HG03439 (cell line): ENCODE results near the gene ELMO1.

ENCODE experiments used
- ATAC-seq: cut with Tn5 transposase; IDR thresholded peaks from one replicate; pipeline ENCODE4 v1.9.1; 2021; ENCODE audit warnings: mild to moderate bottlenecking, moderate library complexity; ENCODE audit not compliant: unreplicated experiment

Gene ELMO1

DNA sequence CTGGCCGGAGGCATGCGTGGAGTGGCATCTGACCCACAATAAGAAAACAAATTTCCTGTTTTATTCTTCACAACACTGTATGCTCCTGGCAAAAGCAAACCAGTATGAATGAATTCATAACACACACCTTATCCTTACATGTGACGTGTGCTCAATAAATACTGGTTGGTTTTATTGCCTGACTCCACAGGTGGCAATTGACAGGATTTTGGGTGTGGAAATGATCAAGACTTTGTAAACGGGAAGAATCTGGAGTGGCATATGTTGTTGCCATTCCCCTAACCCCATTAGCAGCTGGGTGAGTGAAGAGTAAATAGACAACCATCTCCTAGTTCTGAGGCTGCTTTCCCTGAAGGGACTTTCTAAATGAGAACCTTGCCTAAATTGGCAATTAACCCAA is 508.8 kb downstream of the ELMO1 start:
- no peak for ATAC-seq

DNA sequence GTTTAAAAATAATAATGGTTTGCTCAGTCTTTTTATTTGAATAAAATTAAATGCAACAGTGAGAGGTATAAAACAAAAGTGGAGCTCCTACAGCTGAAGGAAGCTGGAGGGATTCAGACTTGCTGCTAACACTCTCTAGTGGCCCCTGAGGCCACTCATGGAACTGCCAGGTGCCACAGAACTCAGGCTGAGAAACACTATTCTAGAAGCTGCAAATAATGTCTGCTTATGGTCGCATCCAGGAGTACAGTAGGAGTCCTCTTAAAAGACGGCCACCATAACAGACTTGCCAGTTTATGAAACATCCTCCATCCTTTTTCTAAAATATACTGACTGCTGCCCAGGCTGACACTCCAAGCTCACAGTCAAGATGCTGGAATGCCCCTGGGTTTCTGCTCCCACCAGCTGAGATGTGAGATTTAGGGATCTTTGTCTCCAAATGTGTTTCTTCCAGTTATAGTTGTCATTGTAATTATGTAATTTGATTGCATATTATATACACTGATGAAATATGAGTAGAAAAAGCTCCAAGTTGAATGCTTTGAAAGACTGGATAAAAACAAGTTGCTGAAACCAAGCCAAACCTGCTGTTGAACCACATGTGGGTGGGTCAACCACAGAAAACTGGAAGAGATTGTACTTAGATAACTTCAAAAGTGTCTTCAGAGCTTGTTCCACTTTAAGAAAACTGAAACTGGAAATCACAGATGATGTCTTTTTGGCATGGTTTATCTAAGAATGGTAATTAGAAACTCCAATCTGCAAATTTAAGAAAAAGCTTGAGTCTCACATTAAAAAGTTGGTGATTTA is 510.7 kb downstream of the ELMO1 start:
- no peak for ATAC-seq

DNA sequence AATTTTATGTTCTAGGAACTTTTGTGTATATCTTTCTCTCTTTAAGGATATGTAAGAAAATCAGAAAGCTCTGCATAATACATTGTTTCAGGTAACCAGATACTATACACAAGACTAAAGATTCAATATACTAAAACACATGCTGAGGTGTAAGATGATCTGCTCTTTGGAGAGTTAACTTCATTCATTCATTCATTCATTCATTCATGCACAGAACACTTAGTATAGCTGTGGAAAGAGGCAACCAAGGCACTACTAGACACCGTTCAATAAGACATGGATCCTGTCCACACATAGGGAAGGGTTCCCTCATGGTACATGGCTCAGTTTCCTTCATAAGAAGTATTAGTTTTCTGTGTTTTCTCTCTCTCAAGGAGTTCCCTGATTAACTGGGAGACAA is 516.8 kb downstream of the ELMO1 start:
- no peak for ATAC-seq

DNA sequence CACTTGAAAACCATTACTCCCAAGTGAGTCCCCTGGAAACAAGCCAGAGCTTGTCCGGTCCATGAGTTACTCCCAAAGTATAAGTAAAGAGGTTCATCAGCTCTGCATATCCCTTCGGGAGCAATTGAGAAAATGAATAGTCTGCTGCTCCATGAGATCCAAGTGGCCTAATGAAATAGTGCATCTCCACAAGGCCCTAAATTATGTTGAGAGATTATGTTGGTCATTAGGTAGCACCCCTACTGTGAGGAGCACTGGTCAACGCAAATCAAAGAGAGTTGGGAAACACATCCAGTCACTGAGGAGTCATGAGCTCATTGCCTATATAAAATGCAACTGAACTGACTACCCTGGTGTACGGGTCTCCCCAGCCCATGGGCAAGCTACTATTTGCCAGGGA is 518.9 kb downstream of the ELMO1 start:
- no peak for ATAC-seq

DNA sequence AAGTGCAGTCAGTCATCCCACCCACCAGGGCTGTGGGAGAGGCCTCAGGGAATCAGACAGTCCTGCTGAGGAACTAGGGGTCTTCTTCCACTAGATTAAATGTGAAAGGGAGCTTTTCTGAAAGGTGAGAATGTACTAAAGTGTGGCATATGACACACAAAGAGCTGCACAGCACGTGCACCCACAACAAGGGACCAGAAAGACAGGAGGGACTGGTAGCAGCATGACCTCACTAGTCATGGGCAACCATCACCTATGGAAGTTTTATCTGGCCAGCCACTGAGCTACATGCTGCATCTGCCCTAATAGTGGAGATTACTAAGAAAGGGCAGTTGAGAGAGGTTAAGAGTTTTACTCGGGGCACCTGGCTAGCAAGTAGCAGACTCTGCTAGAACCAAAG is 519.9 kb downstream of the ELMO1 start:
- ATAC-seq, result no peak

DNA sequence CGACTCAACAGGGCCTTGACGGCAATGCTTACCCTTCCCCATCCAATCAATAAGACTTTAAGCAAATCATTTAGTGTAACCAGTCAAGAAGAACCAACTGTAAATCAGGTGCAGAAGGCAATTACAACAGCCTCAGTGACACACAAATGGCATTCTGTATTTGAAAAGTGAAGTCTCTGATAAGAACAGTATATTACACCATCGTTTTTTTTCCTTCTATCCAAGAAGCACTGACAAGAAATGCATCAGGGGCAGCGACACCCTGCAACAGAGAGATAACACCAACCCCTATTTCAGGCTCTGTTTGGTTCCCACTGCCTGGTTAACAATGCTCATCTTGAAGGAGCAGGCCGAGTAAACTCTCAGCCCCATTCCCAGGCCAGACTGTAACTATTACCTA is 520.4 kb downstream of the ELMO1 start:
- no peak for ATAC-seq

DNA sequence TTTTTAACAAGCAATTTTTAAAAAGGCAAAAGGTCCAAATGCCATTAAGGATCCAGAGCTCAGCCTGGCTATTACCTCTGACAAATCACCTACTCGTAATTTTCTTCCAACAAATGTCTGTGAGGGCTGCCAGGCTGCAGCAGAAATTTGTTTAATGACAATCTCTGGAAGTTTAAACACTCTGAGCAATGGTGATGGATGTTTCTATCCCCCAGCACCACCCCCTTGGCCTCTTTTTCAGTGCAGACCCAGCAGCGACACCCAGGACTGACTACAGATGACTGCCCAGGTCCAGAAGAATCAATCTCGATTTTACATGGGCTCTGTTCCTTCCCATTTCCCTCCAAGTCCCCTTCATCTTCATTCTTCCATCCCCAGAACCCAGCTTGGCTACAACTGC is 523.0 kb downstream of the ELMO1 start:
- no peak for ATAC-seq

DNA sequence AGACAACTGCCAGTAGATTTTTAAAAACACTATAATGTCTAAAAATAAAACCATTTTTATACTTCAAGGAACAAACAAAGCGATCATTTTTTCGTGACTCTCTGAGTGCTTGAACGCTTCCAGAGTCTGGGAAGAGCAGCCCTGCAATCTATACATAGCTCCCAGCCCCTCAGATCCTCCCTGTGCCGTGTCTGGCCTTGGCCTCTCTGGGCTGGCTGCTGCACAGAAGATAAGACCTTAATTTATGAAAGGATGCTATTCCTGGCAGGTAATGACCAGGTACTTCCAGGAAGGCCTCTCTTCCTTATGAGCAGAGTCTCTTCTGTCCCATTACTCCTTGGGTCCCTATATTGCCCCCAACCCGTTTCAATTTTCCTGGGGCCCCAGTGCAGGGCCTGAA is 523.5 kb downstream of the ELMO1 start:
- no peak for ATAC-seq

DNA sequence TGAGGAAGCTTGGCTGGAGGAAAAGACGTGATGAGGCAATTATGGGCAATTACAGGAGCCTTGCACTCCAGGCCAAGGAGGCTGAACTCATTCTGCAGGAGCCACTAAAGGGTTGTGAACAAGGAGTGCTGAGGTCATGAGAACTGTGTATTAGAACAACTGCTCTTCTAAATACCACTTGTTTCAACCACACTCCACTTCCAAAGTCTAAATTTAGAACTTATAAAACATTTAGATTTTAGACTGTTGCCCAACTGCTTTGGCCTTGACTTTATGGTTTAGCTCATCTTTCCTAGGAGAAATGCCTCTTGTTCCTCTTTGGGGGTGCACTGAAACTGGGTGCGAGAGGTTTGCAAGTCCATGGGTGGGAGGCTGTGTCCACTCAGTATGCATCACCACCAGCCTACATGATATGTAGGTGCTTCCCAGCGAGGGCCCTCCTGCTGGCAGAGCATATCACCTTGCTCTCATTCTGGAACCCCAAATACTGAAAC is 524.7 kb downstream of the ELMO1 start:
- no peak for ATAC-seq

DNA sequence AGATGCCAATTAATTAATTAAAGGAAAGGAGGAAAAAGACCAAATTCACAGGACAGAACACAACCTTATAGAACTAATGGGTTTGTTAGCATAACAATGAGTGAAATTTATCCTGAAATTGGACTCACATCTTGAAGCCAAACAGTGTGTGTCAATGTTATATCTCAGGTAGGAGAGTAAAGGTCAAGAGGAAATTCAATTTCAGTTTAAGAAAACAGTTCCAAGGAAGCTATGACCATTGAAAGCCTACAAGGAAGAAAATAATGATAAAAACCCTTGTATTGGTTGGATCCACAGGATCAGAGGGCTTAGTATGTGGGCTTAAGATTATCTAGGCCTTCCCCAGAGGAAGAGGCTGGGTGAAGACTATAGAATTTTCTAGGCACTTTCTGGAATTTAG is 525.5 kb downstream of the ELMO1 start:
- no peak for ATAC-seq

DNA sequence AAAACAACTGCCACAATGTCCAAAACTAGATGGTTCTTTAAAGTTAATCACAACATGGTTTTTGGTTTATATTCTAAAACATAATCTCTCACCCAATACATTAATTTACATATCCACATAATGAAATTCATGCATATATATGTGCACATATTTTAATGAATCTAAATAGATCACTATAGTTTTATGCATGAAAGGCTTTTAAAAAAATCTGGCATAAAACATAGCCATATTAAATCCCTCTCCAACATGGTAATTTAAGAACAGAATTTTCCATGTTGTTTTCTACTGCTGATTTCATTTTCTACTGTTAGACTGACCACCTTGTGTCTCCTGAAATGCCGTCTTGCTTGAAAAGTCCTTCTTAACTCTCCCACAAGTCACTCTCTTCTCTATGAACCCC is 528.2 kb downstream of the ELMO1 start:
- ATAC-seq, result no peak

DNA sequence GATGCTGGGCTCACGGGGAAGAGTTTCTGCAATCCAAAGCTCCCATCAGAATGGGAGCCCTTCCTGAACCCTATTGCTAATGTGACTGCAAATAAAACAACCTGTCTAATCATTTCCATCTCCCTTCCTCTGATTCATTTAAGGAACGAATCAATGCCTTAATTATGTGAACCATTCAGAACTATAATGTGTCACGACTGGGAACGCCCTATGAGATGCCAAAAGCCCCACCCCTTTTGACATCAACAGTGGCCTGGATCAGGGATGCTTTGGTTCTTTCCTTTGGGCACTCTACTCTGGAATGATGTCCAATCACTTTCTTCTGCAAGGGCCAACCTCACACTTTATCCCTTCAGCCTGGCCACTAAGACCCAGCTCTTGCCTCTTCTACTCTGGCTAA is 528.9 kb downstream of the ELMO1 start:
- no peak for ATAC-seq

DNA sequence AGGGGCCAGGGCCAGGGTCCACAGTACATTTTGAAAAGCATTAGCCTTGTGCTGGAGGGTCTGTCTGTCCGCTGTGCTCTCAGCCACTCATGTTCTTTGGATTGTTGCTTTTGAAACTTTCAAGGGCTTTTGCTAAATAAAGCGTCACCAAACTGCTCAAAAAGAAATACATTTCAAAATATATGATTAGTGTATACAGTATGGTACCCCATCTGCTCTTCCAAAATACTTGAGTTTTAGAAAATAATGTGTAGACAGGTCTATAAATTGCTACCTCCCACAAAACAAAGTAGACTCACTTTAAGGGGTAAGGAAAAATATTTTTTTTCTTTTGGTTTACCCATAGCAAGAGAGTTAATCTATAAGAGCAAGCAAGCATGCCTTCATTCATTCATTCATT is 530.1 kb downstream of the ELMO1 start:
- ATAC-seq, result no peak

DNA sequence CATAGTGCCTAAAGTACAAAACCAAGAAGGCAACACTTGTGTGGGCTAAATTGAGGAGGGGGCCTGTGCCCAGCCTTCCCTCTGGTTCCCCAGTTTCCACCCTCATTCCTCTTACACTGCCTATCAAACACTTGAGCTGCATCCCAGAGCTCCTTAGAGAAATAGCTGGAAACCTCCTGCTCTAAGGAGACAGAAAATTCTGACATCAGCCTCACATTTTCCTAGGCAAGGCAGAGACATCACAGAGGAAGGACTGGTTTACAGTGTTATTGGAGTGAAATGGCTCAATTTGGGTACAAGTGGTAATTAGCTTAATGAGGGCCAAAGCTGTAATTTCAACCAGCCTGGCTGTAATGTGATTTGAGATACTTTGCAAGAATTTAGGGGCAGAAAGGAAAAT is 532.0 kb downstream of the ELMO1 start:
- ATAC-seq, result no peak

DNA sequence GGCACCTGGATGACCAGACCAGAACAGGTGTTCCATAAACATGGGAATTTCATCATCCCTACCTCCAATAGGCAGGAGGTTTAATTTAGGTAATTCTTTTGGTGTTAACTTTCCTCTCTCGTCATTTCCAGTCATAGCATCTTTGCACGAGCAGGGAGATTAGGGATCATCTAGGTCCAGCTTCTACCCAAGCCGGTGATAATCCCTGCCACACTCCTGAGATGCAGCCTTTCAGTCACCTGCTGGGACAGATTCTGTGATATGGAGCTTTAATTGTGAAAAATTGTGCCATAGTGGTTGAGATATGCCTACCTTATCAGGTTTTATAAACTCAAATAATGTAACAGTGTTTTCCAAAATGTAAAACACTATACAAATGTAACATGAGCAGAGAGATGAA is 532.5 kb downstream of the ELMO1 start:
- no peak for ATAC-seq

DNA sequence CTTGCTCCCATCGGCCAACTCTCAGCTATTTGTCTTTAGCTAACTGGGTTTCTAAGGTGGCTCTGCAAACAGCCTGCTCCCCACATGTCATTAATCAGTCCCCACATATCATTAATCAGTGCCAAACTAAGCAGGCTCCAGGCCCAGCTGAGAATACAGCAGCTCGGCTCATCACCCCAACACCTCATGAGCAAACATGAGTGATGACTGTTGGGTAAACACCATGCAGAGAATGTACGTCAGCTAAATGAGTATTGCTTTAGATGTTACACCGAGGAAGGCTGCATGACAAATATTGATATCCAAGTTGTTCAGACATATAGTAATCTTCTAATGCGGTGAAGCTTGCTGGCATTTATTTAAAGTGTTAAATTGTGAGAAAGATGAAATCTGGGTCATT is 536.9 kb downstream of the ELMO1 start:
- ATAC-seq, result no peak

DNA sequence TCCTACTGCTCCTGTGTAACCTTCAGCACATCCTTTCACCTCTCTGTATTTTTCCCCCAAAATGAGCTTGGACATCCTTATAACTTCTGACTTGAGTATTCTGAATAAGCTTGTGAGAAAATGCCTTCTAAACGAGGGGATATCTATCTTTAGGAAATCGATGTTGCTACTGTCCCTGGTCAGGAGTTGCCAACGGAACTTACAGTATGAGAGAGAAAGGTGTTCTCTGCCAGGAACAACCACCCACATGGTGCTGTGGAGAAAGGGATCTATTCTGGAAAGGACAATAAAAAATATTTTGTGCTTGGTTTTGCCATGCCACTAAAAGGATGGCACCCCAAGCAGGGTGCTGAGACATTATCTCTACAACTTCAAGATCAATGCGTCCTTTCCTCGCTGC is 537.8 kb downstream of the ELMO1 start:
- no peak for ATAC-seq

DNA sequence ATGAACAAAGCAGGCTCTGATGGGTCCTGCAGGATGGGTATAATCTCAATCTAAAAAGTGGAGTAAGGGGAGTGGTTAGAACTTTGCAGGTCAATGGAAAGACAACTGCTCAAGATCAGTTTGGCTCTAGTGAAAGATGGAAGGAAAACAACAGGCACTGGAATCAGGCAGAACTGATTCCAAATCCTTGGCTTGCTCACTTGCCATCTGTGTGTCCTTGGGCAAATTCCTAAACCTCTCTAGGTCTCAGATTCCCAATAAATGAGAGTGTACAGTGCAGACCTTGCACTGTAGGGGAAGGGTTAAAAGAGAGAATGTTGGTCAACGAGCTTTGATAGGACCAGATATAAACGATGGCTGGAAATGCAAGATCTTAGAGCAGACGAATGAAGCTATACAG is 538.3 kb downstream of the ELMO1 start:
- ATAC-seq, result no peak

DNA sequence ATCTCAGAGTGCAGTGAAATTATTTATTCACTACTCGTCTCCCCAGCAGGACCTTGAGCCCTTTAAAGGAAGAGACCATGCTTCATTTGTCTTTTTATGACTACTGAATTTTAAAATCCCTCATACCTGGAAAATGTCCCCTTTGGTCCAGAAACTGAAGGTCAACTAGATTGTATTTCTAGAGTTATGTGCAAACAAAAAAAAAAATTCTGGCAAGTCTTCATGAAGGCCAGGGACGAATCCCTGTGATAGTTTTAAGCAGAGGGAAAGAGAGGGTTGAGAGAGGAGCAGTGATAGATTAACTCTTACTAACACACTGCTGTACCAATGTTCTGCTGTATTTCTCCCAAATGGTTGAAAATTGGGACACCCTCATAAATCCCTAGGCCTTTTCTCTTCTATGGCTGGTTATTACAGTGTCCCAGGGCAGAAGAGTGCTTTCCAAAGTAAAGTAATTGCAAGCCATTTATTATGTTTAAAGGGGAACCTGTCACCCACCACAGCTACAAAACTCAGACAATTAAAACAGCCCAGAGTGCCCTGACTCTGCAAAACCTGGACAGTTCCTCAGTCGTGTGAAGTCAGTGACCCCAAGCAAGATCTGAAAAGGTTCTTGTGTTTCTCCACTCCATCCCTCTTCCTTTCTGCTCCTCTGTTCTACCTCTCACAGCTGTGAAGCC is 541.6 kb downstream of the ELMO1 start:
- ATAC-seq, result no peak

DNA sequence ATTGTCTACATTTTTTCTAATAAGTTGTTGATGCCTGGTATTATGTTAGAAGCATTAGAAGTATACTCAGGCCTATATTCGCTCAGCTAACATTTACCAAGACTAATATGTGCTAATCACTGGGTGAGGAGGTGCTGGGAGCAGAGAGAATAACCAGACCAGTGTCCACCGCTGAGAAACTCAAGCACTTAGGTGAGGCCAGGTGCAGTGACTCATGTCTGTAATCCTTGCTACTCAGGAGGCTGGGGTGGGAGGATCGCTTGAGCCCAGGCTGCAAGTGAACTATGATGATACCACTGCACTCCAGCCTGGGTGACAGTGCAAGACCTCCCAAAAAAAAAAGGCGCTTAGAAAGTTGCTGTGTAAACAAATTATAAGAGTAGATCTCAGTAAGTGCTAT is 542.2 kb downstream of the ELMO1 start:
- ATAC-seq, result no peak

DNA sequence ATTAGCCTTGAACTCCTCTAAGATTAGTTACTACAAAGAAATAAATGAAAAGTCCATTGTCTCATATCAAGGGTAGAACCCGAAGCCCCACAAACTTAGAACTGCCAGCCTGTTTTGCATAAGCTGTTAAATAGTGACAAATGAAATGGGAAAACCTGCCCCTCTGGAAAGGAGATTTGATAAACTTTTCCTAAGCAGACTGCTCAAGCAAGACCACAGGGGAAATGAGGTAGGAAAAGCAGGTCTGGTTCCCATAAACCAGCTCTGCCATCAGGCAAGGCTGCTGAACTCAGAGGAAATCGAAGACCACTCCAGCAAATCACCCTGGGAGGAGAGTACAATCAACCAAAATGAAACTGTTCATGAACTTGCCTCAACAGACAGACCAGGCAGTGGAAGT is 542.8 kb downstream of the ELMO1 start:
- no peak for ATAC-seq

DNA sequence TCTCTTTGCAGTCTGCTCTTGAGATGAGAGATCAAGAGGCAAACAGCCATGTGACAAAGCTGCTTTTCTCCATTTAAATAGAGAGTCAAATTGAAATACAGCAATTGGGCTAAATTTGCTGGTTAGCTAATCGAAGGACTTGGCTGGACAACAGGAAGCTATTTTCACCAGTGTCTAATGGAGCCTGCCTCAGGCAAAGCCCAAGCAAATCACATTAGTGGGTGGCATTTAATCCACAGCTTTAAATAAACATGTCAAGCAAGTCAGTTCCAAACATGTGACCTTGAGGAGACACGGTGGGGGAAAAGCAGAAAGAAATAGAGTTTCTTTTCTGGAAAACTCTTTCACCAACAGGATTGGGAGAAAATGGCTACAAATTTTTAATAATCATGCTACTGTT is 543.9 kb downstream of the ELMO1 start:
- ATAC-seq, result no peak

DNA sequence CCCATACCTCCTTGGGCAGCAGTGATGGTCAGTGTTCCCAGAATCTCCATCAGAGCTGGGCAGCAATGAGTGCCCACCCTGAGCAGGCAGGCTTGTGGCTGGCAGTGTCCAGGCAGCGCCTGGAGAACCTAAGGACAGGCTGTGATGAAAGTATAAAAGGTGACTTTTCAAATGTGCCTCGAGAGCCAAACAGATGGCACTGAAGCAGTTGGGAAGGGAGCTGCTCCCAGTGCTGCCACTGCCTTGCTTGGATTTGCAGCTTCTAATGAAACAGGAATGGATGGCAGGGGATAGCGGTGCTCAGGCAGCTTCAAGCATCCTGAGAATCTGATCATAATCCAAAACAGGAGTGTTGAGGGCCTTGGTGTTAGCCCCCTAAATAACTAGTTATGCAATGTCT is 544.6 kb downstream of the ELMO1 start:
- no peak for ATAC-seq
